H9 (cell line): ENCODE measurements around the gene CPT1C. TPM values are rescaled to one million over a fixed set of nuclear protein-coding genes. Genes with fewer than 3 reads are reported as not detected.
A peak's percentile ranks its signal among the peaks of the same experiment; 100 is the strongest.

Experiments used
- DNase-seq: peaks from one replicate; pipeline ENCODE4 v3.0.0-alpha.2; 2017
- H2AFZ ChIP-seq: one replicate; pipeline ENCODE4 v1.6.1; 2013; ENCODE audit warnings: mild to moderate bottlenecking, low read length, control low read depth, moderate library complexity
- H2AK5ac ChIP-seq: 2 replicates; pipeline ENCODE4 v1.6.1; 2013; ENCODE audit warnings: low read length, control low read depth, mixed read lengths; ENCODE audit not compliant: insufficient read length
- H2BK120ac ChIP-seq: one replicate; pipeline ENCODE4 v1.6.1; 2013; ENCODE audit warnings: low read depth, mild to moderate bottlenecking, low read length, control low read depth, inconsistent platforms; ENCODE audit not compliant: poor library complexity, severe bottlenecking
- H2BK12ac ChIP-seq: 2 replicates; pipeline ENCODE4 v1.6.1; 2013; ENCODE audit warnings: low read length, control low read depth, mixed read lengths, low read depth; ENCODE audit not compliant: insufficient read length
- H2BK15ac ChIP-seq: 2 replicates; pipeline ENCODE4 v1.6.1; 2013; ENCODE audit warnings: low read depth, low read length, control low read depth
- H2BK20ac ChIP-seq: one replicate; pipeline ENCODE4 v1.6.1; 2013; ENCODE audit warnings: low read depth, mild to moderate bottlenecking, low read length, control low read depth, inconsistent platforms; ENCODE audit not compliant: poor library complexity, severe bottlenecking
- H2BK5ac ChIP-seq: 2 replicates; pipeline ENCODE4 v1.6.1; 2013; ENCODE audit warnings: low read length, control low read depth, mixed read lengths; ENCODE audit not compliant: insufficient read length
- H3K14ac ChIP-seq: 2 replicates; pipeline ENCODE4 v1.6.1; 2013; ENCODE audit warnings: low read length, control low read depth; ENCODE audit not compliant: insufficient read depth
- H3K18ac ChIP-seq: 2 replicates; pipeline ENCODE4 v1.6.1; 2013; ENCODE audit warnings: low read depth, mild to moderate bottlenecking, mixed read lengths, low read length, control low read depth; ENCODE audit not compliant: insufficient read length
- H3K23ac ChIP-seq: 2 replicates; pipeline ENCODE4 v1.6.1; 2013; ENCODE audit warnings: low read length, control low read depth, mixed read lengths, low read depth; ENCODE audit not compliant: insufficient read length
- H3K23me2 ChIP-seq: 2 replicates; pipeline ENCODE4 v1.6.1; 2013; ENCODE audit warnings: low read depth, mild to moderate bottlenecking, mixed read lengths, low read length, control low read depth; ENCODE audit not compliant: insufficient read length, poor library complexity, severe bottlenecking
- H3K27ac ChIP-seq: 2 replicates; pipeline ENCODE4 v1.5.1; 2013; ENCODE audit warnings: low read length, control low read depth, mixed read lengths, low read depth; ENCODE audit not compliant: insufficient read length
- H3K27me3 ChIP-seq: 2 replicates; pipeline ENCODE4 v1.6.1; 2013; ENCODE audit warnings: low read length, control low read depth, inconsistent platforms; ENCODE audit not compliant: insufficient read depth
- H3K4ac ChIP-seq: 2 replicates; pipeline ENCODE4 v1.6.1; 2013; ENCODE audit warnings: low read depth, mild to moderate bottlenecking, control low read depth, inconsistent platforms, low read length, moderate library complexity
- H3K4me1 ChIP-seq: 2 replicates; pipeline ENCODE4 v1.6.1; 2013; ENCODE audit warnings: low read length, control low read depth, inconsistent platforms; ENCODE audit not compliant: insufficient read depth
- H3K4me2 ChIP-seq: 2 replicates; pipeline ENCODE4 v1.6.1; 2013; ENCODE audit warnings: low read length, control low read depth, mixed read lengths; ENCODE audit not compliant: insufficient read length, insufficient read depth
- H3K56ac ChIP-seq: 2 replicates; pipeline ENCODE4 v1.6.1; 2013; ENCODE audit warnings: low read depth, mild to moderate bottlenecking, mixed read lengths, low read length, control low read depth; ENCODE audit not compliant: insufficient read length
- H3K79me1 ChIP-seq: 2 replicates; pipeline ENCODE4 v1.6.1; 2013; ENCODE audit warnings: low read depth, mild to moderate bottlenecking, moderate library complexity, low read length, control low read depth, inconsistent platforms; ENCODE audit not compliant: insufficient read depth, poor library complexity, severe bottlenecking
- H3K79me2 ChIP-seq: 2 replicates; pipeline ENCODE4 v1.6.1; 2013; ENCODE audit warnings: low read length, control low read depth, inconsistent platforms; ENCODE audit not compliant: insufficient read depth
- H3K9ac ChIP-seq: 2 replicates; pipeline ENCODE4 v1.6.1; 2013; ENCODE audit warnings: low read length, control low read depth, mixed read lengths; ENCODE audit not compliant: insufficient read length; ENCODE audit errors: extremely low read depth
- H3K9me3 ChIP-seq: one replicate; pipeline ENCODE4 v1.6.1; 2013; ENCODE audit warnings: low read depth, low read length, inconsistent platforms; ENCODE audit not compliant: control insufficient read depth
- H3T11ph ChIP-seq: one replicate; pipeline ENCODE4 v1.6.1; 2013; ENCODE audit warnings: mild to moderate bottlenecking, low read length, control low read depth, inconsistent platforms
- H4K20me1 ChIP-seq: one replicate; pipeline ENCODE4 v1.6.1; 2013; ENCODE audit not compliant: control insufficient read depth, insufficient read length, insufficient read depth
- H4K5ac ChIP-seq: 2 replicates; pipeline ENCODE4 v1.6.1; 2013; ENCODE audit warnings: low read depth, mild to moderate bottlenecking, mixed read lengths, low read length, control low read depth; ENCODE audit not compliant: insufficient read length
- H4K8ac ChIP-seq: replicated peaks from 2 replicates; pipeline ENCODE4 v1.6.1; 2013; ENCODE audit warnings: low read length, control low read depth, mixed read lengths, low read depth; ENCODE audit not compliant: insufficient read length
- H4K91ac ChIP-seq: 2 replicates; pipeline ENCODE4 v1.6.1; 2013; ENCODE audit warnings: low read depth, mild to moderate bottlenecking, moderate library complexity, mixed read lengths, low read length, control low read depth; ENCODE audit not compliant: insufficient read length
- H3K27ac Mint-ChIP-seq, 3 experiments: 2 replicates in 2 of 3; 3 replicates in 1 of 3; pipeline ENCODE4 v1.8.0; 2020 to 2021; ENCODE audit warnings: mixed read lengths in 3 of 3, mild to moderate bottlenecking in 1 of 3, moderate library complexity in 1 of 3
- H3K27me3 Mint-ChIP-seq: 2 replicates; pipeline ENCODE4 v1.8.0; 2021; ENCODE audit warnings: low read depth, mild to moderate bottlenecking, moderate library complexity, mixed read lengths
- H3K36me3 Mint-ChIP-seq, 3 experiments: 2 replicates in 2 of 3; 3 replicates in 1 of 3; pipeline ENCODE4 v1.8.0; 2020 to 2021; ENCODE audit warnings: low read depth in 3 of 3, mixed read lengths in 3 of 3; ENCODE audit not compliant: insufficient read depth in 1 of 3
- H3K4me1 Mint-ChIP-seq, 2 experiments: 2 replicates each; pipeline ENCODE4 v1.8.0; 2020; ENCODE audit warnings: mixed read lengths in 2 of 2
- H3K4me3 Mint-ChIP-seq, 2 experiments: 2 replicates in 1 of 2; 3 replicates in 1 of 2; pipeline ENCODE4 v1.8.0; 2020 to 2021; ENCODE audit warnings: mild to moderate bottlenecking in 2 of 2, mixed read lengths in 2 of 2, moderate library complexity in 1 of 2
- H3K9me3 Mint-ChIP-seq, 2 experiments: 2 replicates in 1 of 2; 3 replicates in 1 of 2; pipeline ENCODE4 v1.8.0; 2020; ENCODE audit warnings: mild to moderate bottlenecking in 2 of 2, mixed read lengths in 2 of 2, moderate library complexity in 1 of 2
- CTCF ChIP-seq: fragments of 200-600 bp; sonication (generic); conservative IDR thresholded peaks from 3 replicates; pipeline ENCODE4 v1.8.0; 2021; ENCODE audit warnings: antibody characterized with exemption, mild to moderate bottlenecking
- WGBS: extraction: QIAGEN DNeasy Blood & Tissue Kit; methylation state at CpG from one replicate; pipeline ENCODE4 v1.1.7; 2013; ENCODE audit warnings: missing lambda C conversion rate, low lambda C conversion rate, mixed read lengths; ENCODE audit not compliant: insufficient read length; ENCODE audit errors: extremely low coverage; 5-methylcytosine and 5-hydroxymethylcytosine counted together
- total RNA-seq: library from RNA; stranded (reverse); gene quantifications from 2 replicates; pipeline ENCODE4 v1.2.1, GENCODE V29; 2021

CPT1C gene
- total RNA-seq, 1 experiment from 2014 or later = 74.6 TPM

DNA sequence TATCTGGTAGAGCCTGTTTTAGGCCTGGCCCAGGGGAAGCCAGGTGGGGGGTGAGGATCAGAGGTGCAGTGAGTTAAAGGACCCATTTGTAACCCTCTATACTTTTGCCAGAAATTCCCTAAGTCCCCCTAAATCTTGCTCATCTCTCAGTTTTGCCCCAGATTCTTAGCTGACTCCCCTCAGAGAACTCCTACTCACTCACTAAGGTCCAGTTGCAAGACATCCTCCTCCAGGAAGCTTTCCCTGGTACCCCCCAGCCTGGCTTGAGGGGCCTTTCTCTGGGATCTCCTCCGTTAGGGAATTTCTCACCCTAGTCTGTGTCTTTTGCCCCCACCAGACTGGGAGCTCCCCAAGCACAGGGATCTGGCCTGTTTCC, 70.3 kb downstream of the CPT1C start:
- Histone ChIP-seq H3K4me1 (no peaks in the 10 kb centered on the region), H4K8ac (no peak overlapping the region), H3K4me2 (no peak overlapping the region), H3K23ac (no peak overlapping the region), H3K9me3 (no peaks in the 10 kb centered on the region), H2BK15ac (no peak overlapping the region), H4K20me1 (no peaks in the 10 kb centered on the region), H4K5ac (no peak overlapping the region), H2BK120ac (no peak overlapping the region), H3K27me3 (no peaks in the 10 kb centered on the region), H3T11ph (no peak overlapping the region), H4K91ac (no peak overlapping the region), H2AK5ac (no peak overlapping the region), H3K4ac (no peak overlapping the region), H2BK5ac (no peak overlapping the region), H3K79me1 (no peaks in the 10 kb centered on the region), H3K14ac (no peak overlapping the region), H3K9ac (no peak overlapping the region), H3K23me2 (peaks cover 5% of the 10 kb centered on the region), H2BK20ac (no peak overlapping the region), H2AFZ (no peak overlapping the region), H3K56ac (no peak overlapping the region), H3K79me2 (no peaks in the 10 kb centered on the region), H3K27ac (no peak overlapping the region), H3K18ac (no peak overlapping the region), H2BK12ac (no peak overlapping the region)
- 0 out of 7 replicates have a peak overlapping the region, but pooled peaks of 1 of the 3 experiments have one; percentile 45 for H3K27ac Mint-ChIP-seq
- H3K27me3 Mint-ChIP-seq = peaks cover 14% of the 10 kb centered on the region
- H3K9me3 Mint-ChIP-seq = peaks cover under 1 to 2% of the 10 kb centered on the region in 2 experiments; a peak in 1 of 5 replicates
- DNase-seq = no peak
- no CpG with 5 or more reads among the region's 1 CpG for WGBS
- TF ChIP-seq CTCF = no peak
- H3K36me3 Mint-ChIP-seq = no peaks in the 10 kb centered on the region; a peak in 2 of 7 replicates
- no peak overlapping the region for H3K4me3 Mint-ChIP-seq
- peaks cover 21 to 32% of the 10 kb centered on the region in 2 experiments for H3K4me1 Mint-ChIP-seq
